GM21526 (cell line): ENCODE data around the gene TIGD4.

ENCODE experiments used
- ATAC-seq: cut with Tn5 transposase; IDR thresholded peaks from one replicate; pipeline ENCODE4 v1.9.1; 2021; ENCODE audit warnings: moderate library complexity; ENCODE audit not compliant: unreplicated experiment, low FRiP score

Gene TIGD4

GRCh38 chr4:152779513-152780266 is at the start of gene TIGD4, which contains the start of gene ARFIP1:
Gene TIGD4, minus strand, starts transcription at chr4:152779730. Its CDS starts 8,726 bp downstream, at chr4:152771004.
Gene ARFIP1, plus strand, starts transcription at chr4:152779954. Its CDS starts 49,680 bp downstream, at chr4:152829634.
- peak; percentile 95 for ATAC-seq

- no peak for ATAC-seq
Observed at GRCh38 chr4:152828122-152828521, 48.6 kb upstream of the TIGD4 start.

GRCh38 chr4:152825336-152825735 is 45.8 kb upstream of the TIGD4 start:
- ATAC-seq, result no peak

- no peak for ATAC-seq
Observed at GRCh38 chr4:152824561-152824960, 45.0 kb upstream of the TIGD4 start.

GRCh38 chr4:152822323-152822722 is 42.8 kb upstream of the TIGD4 start:
- ATAC-seq, result no peak

- no peak for ATAC-seq
Observed at GRCh38 chr4:152820073-152820472, 40.5 kb upstream of the TIGD4 start.

GRCh38 chr4:152819026-152819645 is 39.6 kb upstream of the TIGD4 start:
- ATAC-seq, result no peak

- ATAC-seq, result no peak
Observed at GRCh38 chr4:152817331-152817730, 37.8 kb upstream of the TIGD4 start.

- ATAC-seq, result no peak
Observed at GRCh38 chr4:152815078-152815477, 35.5 kb upstream of the TIGD4 start.

GRCh38 chr4:152810715-152811287 is 31.3 kb upstream of the TIGD4 start:
- no peak for ATAC-seq

- ATAC-seq, result no peak
Observed at GRCh38 chr4:152808670-152809069, 29.1 kb upstream of the TIGD4 start.

GRCh38 chr4:152807294-152807829 is 27.8 kb upstream of the TIGD4 start:
- no peak for ATAC-seq

- no peak for ATAC-seq
Observed at GRCh38 chr4:152806501-152807125, 27.1 kb upstream of the TIGD4 start.

GRCh38 chr4:152805818-152806217 is 26.3 kb upstream of the TIGD4 start:
- ATAC-seq, result no peak

- ATAC-seq, result no peak
Observed at GRCh38 chr4:152805071-152805650, 25.6 kb upstream of the TIGD4 start.

GRCh38 chr4:152803541-152803940 is 24.0 kb upstream of the TIGD4 start:
- ATAC-seq, result no peak

- ATAC-seq, result no peak
Observed at GRCh38 chr4:152795891-152796290, 16.4 kb upstream of the TIGD4 start.

GRCh38 chr4:152786627-152787026 is 7.1 kb upstream of the TIGD4 start:
- no peak for ATAC-seq

- no peak for ATAC-seq
Observed at GRCh38 chr4:152785639-152786615, 6.4 kb upstream of the TIGD4 start.
